Nucleus accumbens (tissue), 56 donors: ENCODE data around the gene WDR81.
"Not testable (repeated sequence)": the region's sequence is repeated elsewhere in the genome, so short reads cannot be mapped to it uniquely, and the experiment has no call there.

Experiments
- DNase-seq, 56 donors: peaks; one replicate each; lab custom pipeline; 2025; lab: John Stamatoyannopoulos, UW

WDR81 gene

GRCh38 chr17:1712271-1712670 is 12.2 kb upstream of the WDR81 start:
- no peak for DNase-seq

- DNase-seq, result no peak
Measured at GRCh38 chr17:1713160-1713877, 11.2 kb upstream of the WDR81 start.

GRCh38 chr17:1713878-1714426 is 10.6 kb upstream of the WDR81 start:
- DNase-seq, result peak in 1 of 56 donors; percentile 26

- DNase-seq, result peak in 52 of 56 donors; percentile 15 to 87 (median 62)
Measured at GRCh38 chr17:1714427-1714979, 10.0 kb upstream of the WDR81 start.

- DNase-seq, result peak in 29 of 56 donors; percentile 5 to 85 (median 42)
Measured at GRCh38 chr17:1714980-1715802, 9.3 kb upstream of the WDR81 start.

- DNase-seq, result no peak
Measured at GRCh38 chr17:1715803-1716075, 8.8 kb upstream of the WDR81 start.

GRCh38 chr17:1716076-1716911 is 8.2 kb upstream of the WDR81 start:
- peak; percentile 87 to 100 (median 100) for DNase-seq

- DNase-seq, result peak; percentile 62 to 94 (median 86)
Measured at GRCh38 chr17:1716912-1717695, 7.4 kb upstream of the WDR81 start.

GRCh38 chr17:1718362-1719165 is 5.9 kb upstream of the WDR81 start:
- DNase-seq, result no peak

GRCh38 chr17:1720856-1721386 is 3.6 kb upstream of the WDR81 start:
- peak in 36 of 56 donors; percentile 2 to 77 (median 32) for DNase-seq

- DNase-seq, result not testable (repeated sequence)
Measured at GRCh38 chr17:1722022-1722421, 2.5 kb upstream of the WDR81 start.

GRCh38 chr17:1724869-1725641 is 551 bp downstream of the WDR81 start:
- peak in 6 of 56 donors; percentile 44 to 62 (median 50) for DNase-seq

GRCh38 chr17:1725642-1726511 is 1.4 kb downstream of the WDR81 start:
- DNase-seq, result no peak

- no peak for DNase-seq
Measured at GRCh38 chr17:1726626-1727257, 2.2 kb downstream of the WDR81 start.

GRCh38 chr17:1727258-1727789 is 2.8 kb downstream of the WDR81 start:
- no peak for DNase-seq
